Measurements from ENCODE around the gene CYTIP.
"Not testable (repeated sequence)": the region's sequence is repeated elsewhere in the genome, so short reads cannot be mapped to it uniquely, and the experiment has no call there.

CYTIP gene

DNA sequence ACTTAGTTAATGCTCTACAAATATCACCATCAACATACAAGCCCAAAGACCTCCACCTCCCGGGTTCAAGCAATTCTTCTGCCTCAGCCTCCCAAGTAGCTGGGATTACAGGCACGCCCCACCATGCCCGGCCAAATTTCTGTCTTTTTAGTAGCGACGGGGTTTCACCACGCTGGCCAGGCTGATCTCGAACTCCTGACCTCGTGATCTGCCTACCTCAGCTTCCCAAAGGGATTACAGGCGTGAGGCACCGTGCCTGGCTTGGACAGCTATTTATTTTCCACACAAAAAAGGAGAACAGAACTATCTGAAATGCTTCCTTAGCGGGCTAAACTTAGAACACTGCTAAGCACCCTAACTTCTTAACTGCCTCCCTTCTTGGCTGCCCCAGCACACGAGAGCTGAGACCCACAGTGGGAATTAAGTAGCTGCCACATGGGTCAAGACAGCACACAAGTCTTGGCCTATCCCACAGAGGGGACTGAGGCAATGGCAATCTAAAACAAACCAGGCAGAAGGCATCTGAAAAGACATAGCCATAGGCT, 24.8 kb downstream of the CYTIP start:
- DNase-seq (ENCODE audit: low read depth): no peak
- H3K4me3 ChIP-seq (ENCODE audit: low read length): no peak overlapping the region
- TF ChIP-seq, protein P1, sequence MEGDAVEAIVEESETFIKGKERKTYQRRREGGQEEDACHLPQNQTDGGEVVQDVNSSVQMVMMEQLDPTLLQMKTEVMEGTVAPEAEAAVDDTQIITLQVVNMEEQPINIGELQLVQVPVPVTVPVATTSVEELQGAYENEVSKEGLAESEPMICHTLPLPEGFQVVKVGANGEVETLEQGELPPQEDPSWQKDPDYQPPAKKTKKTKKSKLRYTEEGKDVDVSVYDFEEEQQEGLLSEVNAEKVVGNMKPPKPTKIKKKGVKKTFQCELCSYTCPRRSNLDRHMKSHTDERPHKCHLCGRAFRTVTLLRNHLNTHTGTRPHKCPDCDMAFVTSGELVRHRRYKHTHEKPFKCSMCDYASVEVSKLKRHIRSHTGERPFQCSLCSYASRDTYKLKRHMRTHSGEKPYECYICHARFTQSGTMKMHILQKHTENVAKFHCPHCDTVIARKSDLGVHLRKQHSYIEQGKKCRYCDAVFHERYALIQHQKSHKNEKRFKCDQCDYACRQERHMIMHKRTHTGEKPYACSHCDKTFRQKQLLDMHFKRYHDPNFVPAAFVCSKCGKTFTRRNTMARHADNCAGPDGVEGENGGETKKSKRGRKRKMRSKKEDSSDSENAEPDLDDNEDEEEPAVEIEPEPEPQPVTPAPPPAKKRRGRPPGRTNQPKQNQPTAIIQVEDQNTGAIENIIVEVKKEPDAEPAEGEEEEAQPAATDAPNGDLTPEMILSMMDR (conservative IDR thresholded peaks at IDR 0.05; ENCODE audit: low read depth, low read length): no peak

DNA sequence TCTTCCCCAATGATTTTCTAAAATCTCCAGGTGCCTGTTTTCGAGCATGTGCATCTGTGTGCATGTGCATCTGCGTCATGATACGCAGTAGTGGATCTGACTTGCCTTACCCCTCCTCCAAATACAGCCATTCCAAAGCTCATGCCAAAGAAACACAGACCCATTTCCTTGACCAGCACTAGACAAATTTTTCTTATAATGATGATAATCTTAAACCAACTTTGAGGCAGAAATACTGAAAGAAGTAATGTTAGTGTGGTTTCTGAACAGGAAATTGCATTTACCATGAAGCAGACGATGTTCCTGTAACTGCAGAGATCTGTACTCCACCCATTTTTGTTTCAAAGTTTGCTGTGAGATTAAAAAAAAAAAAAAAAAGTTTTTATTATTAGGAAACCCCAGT, 25.6 kb downstream of the CYTIP start:
- DNase-seq (ENCODE audit: low read depth): no peak
- TF ChIP-seq, protein P1 (conservative IDR thresholded peaks at IDR 0.05; ENCODE audit: low read depth, low read length): no peak
- H3K4me3 ChIP-seq (ENCODE audit: low read length): no peak overlapping the region

DNA sequence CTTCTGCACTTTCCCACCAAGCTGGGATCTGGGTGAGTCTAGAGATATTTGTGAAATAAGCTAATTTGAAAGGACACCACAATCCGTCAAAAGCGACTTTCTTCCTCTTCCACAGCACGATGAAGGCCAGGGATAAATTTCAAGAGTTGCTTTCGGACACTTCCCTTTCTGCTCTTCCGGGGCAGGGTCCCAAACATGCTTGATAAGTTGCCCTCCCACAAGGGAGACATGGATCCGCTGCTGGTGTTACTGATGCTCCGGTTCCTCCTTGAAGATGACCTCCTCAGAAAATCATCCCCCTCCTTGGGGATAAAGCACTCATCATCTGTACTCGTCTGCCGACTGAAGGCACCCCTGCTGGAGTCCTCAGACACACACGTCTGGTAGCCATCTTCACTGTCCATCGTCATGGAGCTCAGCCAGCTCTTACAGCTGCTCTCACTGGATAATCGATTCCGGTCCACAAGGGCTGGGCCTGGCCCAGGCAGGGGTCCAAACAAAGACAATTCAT, 28.2 kb downstream of the CYTIP start:
- TF ChIP-seq, protein P1 (conservative IDR thresholded peaks at IDR 0.05; ENCODE audit: low read depth, low read length): no peak
- no peak overlapping the region for H3K4me3 ChIP-seq (ENCODE audit: low read length)
- DNase-seq (ENCODE audit: low read depth): no peak

GRCh38 chr2:157414050-157414449, 29.8 kb downstream of the CYTIP start:
- H3K4me3 ChIP-seq (ENCODE audit: low read length): no peak overlapping the region
- no peak for DNase-seq (ENCODE audit: low read depth)
- TF ChIP-seq, protein P1 (conservative IDR thresholded peaks at IDR 0.05; ENCODE audit: low read depth, low read length): no peak

DNA sequence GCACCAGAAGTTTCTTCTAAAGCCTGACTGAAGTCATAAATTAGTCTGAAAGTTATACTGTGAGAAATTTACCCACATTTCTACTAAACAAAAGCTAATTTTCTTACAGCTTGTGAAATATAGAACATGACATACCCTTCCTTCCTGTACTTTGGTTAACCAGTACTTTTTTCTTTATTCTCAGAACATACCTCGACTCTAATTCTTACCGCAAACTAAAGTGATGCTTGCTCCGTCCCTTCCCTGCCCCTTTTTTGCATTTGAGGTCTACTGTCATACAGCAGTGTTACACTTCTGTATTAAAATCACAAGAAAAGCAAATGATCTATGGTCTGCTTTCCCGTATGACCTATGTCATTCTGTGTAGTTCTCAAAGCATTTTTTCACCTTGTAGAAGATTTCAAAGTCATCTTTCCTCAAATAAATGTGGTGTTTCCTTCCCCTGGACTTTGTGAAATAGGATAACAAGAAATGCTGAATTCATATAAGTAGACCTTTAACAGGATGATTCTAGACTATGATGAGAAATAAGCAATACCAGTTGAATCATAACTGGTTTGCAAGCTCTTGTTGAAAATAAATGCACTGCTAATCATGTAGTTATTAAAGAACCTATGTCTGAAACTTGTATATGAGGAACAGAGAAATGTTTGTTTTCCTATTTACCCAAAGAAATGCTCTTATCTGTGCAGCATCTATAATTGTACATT, 30.4 kb downstream of the CYTIP start:
- no peak for DNase-seq (ENCODE audit: low read depth)
- no peak overlapping the region for H3K4me3 ChIP-seq (ENCODE audit: low read length)
- TF ChIP-seq, protein P1 (conservative IDR thresholded peaks at IDR 0.05; ENCODE audit: low read depth, low read length): no peak

DNA sequence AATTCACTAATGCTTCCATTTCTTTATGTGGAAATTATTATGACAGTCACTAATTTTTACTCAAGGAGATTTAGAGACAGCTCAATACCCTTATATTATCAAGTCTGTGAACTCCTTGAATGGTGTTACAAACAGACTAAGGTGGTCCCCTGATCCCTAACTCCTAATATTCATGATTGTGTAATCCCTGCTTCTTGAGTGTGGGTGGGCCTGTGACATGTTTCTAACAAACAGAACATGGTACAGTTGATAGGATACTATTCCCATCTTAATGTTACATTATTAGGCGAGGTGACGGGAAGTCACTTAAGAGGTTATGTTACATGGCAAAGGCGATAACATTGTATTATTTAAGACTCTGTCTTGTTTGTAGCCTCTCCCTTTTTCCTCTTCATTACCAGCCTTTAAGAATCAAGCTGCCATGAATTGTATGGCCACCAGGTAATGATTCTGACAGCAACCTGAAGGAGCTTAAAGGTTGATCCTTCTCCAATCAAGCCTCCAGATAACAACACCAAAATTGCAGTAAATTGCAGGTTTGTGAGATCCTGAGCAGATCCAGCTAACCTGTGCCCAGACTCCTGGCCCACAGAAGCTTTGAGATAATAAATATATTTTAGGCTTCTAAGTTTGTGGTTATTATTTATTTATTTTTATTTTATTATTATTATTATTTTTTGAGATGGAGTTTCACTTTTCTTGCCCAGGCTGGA, 32.1 kb downstream of the CYTIP start:
- TF ChIP-seq, protein P1 (conservative IDR thresholded peaks at IDR 0.05; ENCODE audit: low read depth, low read length): no peak
- no peak for DNase-seq (ENCODE audit: low read depth)
- no peak overlapping the region for H3K4me3 ChIP-seq (ENCODE audit: low read length)

DNA sequence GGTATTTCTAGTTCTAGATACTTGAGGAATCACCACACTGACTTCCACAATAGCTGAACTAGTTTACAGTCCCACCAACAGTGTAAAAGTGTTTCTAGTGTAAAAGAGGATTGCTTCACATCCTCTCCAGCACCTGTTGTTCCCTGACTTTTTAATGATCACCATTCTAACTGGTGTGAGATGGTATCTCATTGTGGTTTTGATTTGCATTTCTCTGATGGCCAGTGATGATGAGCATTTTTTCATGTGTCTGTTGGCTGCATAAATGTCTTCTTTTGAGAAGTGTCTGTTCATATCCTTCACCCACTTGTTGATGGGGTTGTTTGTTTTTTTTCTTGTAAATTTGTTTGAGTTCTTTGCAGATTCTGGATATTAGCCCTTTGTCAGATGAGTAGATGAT, 38.5 kb downstream of the CYTIP start:
- H3K4me3 ChIP-seq (ENCODE audit: low read length): not testable (repeated sequence)

More for the DNA sequence above, 38.5 kb downstream of the CYTIP start:
- not testable (repeated sequence) for DNase-seq (ENCODE audit: low read depth)
